T-cell (primary cell): ENCODE results near the gene COL26A1. TPM values are rescaled to one million over a fixed set of nuclear protein-coding genes. Genes with fewer than 3 reads are reported as not detected.

Experiments used
- ATAC-seq, 4 experiments: fragments of 200-7000 bp in 3 of 4; fragments of 150-1000 bp in 1 of 4; cut with Tn5 transposase; replicated peaks in 1 of 4; 1 replicate in 3 of 4; 2 replicates in 1 of 4; pipeline ENCODE4 v1.10.0; 2021; ENCODE audit warnings: moderate library complexity in 3 of 4, mild to moderate bottlenecking in 2 of 4, moderate number of reproducible peaks in 1 of 4
- CTCF ChIA-PET, 2 donors: fragments of 300-600 bp; sonication (Branson Sonifier 250); formaldehyde crosslinking; loops; one replicate each; lab custom pipeline; 2022; ENCODE audit warnings: antibody characterized with exemption in 2 of 2; lab: Charles Lee
- POLR2A ChIA-PET, 2 donors: fragments of 300-600 bp; sonication (Branson Sonifier 250); formaldehyde crosslinking; loops; one replicate each; lab custom pipeline; 2022; ENCODE audit warnings: antibody characterized with exemption in 2 of 2; lab: Charles Lee
- DNase-seq, 35 experiments: peaks; one replicate each; pipeline versions ENCODE4 v3.0.0 to v3.0.0-alpha.2; 2013 to 2023
- H3K27ac ChIP-seq: one replicate; pipeline ENCODE4 v1.5.1; 2013; ENCODE audit warnings: low read length
- H3K27me3 ChIP-seq, 2 experiments: replicated peaks in 1 of 2; 1 replicate in 1 of 2; 2 replicates in 1 of 2; pipeline versions ENCODE4 v1.6.1 to v1.7.0; 2013; ENCODE audit warnings: low read length in 1 of 2, mixed read lengths in 1 of 2; ENCODE audit not compliant: control insufficient read depth in 2 of 2, insufficient read depth in 2 of 2; ENCODE audit errors: extremely low read depth in 1 of 2
- H3K36me3 ChIP-seq, 2 donors: 1 replicate in 1 of 2; 2 replicates in 1 of 2; pipeline versions ENCODE4 v1.6.1 to v1.7.0; 2013; ENCODE audit warnings: low read length in 1 of 2; ENCODE audit not compliant: control insufficient read depth in 2 of 2, insufficient read depth in 1 of 2; ENCODE audit errors: extremely low read depth in 1 of 2
- H3K4me1 ChIP-seq, 2 experiments: 1 replicate in 1 of 2; 2 replicates in 1 of 2; pipeline versions ENCODE4 v1.6.1 to v1.7.0; 2013; ENCODE audit warnings: low read length in 2 of 2, mixed read lengths in 1 of 2; ENCODE audit not compliant: insufficient read depth in 2 of 2, control insufficient read depth in 1 of 2; ENCODE audit errors: extremely low read depth in 1 of 2
- H3K4me3 ChIP-seq, 2 donors: 1 replicate in 1 of 2; 2 replicates in 1 of 2; pipeline versions ENCODE4 v1.5.1 to v1.7.0; 2013; ENCODE audit warnings: mild to moderate bottlenecking in 2 of 2, low read length in 1 of 2, moderate library complexity in 1 of 2; ENCODE audit not compliant: control insufficient read depth in 1 of 2; ENCODE audit errors: extremely low read depth in 1 of 2
- H3K9me3 ChIP-seq: 2 replicates; pipeline ENCODE4 v1.7.0; 2013
- H3K27ac Mint-ChIP-seq, 2 donors: one replicate each; pipeline ENCODE4 v1.8.0; 2020 to 2021; ENCODE audit warnings: mild to moderate bottlenecking in 2 of 2, mixed read lengths in 2 of 2
- H3K27me3 Mint-ChIP-seq, 2 donors: one replicate each; pipeline ENCODE4 v1.8.0; 2021 to 2022; ENCODE audit warnings: mixed read lengths in 2 of 2
- H3K36me3 Mint-ChIP-seq: one replicate; pipeline ENCODE4 v1.8.0; 2021; ENCODE audit warnings: mixed read lengths
- H3K4me1 Mint-ChIP-seq, 3 donors: one replicate each; pipeline ENCODE4 v1.8.0; 2020 to 2022; ENCODE audit warnings: mixed read lengths in 3 of 3, mild to moderate bottlenecking in 1 of 3
- H3K4me3 Mint-ChIP-seq, 3 donors: one replicate each; pipeline ENCODE4 v1.8.0; 2020 to 2022; ENCODE audit warnings: mild to moderate bottlenecking in 3 of 3, mixed read lengths in 3 of 3, moderate library complexity in 3 of 3
- H3K9me3 Mint-ChIP-seq, 3 donors: one replicate each; pipeline ENCODE4 v1.8.0; 2020 to 2022; ENCODE audit warnings: mixed read lengths in 3 of 3
- WGBS: methylation state at CpG from one replicate; pipeline ENCODE4 v1.1.5; 2013; ENCODE audit warnings: missing lambda C conversion rate; ENCODE audit not compliant: insufficient coverage; 5-methylcytosine and 5-hydroxymethylcytosine counted together
- total RNA-seq, 35 experiments: library from RNA in 6 of 35; stranded (reverse) in 6 of 35; fragments of 120-200 nt in 1 of 35; gene quantifications; one replicate each; pipeline versions ENCODE4 v1.2.1 to v1.2.4 and lab custom pipeline; 2013 to 2026

Gene COL26A1
- total RNA-seq, 5 donors from 2014 or later (not counting 1 experiment from before 2014, with no cell fraction given), result 0.09 TPM; not detected in 4

DNA sequence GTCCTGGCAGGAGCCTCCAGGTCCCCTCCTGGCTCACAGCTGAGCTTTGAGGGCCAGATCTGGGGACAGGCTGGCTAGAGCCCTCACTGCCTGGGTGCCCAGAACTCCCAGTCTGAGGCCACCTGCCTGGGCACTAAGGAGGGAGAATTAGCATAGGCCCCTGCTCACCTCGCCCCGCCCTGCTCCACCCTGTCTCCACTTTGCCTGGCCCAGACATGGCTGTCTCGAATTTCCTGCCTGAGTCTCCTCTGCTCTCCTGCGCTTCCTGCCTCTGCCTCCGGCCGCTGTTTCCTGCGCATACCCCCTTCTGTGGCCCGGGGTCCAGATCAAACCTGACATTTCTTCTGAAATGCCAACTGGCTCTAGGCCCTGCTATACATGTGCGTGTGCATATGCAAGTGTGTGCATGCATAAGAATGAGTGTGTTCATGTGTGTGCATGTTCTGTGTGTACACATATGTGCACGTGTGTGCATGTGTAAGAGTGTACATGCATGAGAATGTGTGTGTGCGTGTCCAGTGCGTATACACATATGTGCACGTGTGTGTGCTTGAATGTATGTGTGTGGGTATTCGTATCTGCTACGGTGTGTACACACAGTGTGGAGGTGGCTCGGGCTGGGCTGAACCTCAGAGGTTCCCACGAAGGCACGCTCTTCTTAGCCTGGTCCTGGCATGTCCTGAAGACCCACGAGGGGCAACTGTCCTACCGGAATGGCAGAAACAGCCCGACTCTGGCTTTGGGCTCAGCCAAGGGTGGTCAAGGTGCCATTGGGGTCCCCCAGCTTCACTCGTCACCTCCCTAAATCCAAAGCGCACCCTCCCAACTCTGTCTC is 201.5 kb downstream of the COL26A1 start:
- H3K4me1 Mint-ChIP-seq, result peaks cover 0 to 4% (median 2%) of the 10 kb centered on the region in 3 donors
- no peak overlapping the region for H3K4me3 Mint-ChIP-seq
- no peak overlapping the region for H3K4me3 ChIP-seq
- no peaks in the 10 kb centered on the region for H3K36me3 Mint-ChIP-seq
- DNase-seq, result no peak
- H3K27ac ChIP-seq, result no peak overlapping the region
- no peak for ATAC-seq
- peaks cover 0 to 32% of the 10 kb centered on the region in 2 experiments for H3K27me3 ChIP-seq
- no peak overlapping the region for H3K27ac Mint-ChIP-seq
- no peaks in the 10 kb centered on the region for H3K36me3 ChIP-seq
- WGBS, result 67% methylated on average over 22 of the region's 23 CpGs
- CTCF ChIA-PET, result no interaction called here
- POLR2A ChIA-PET, result no interaction called here
- H3K27me3 Mint-ChIP-seq, result peaks cover 5 to 23% of the 10 kb centered on the region in 2 donors
- H3K9me3 ChIP-seq, result no peaks in the 10 kb centered on the region
- no peaks in the 10 kb centered on the region for H3K9me3 Mint-ChIP-seq
- H3K4me1 ChIP-seq, result no peaks in the 10 kb centered on the region

DNA sequence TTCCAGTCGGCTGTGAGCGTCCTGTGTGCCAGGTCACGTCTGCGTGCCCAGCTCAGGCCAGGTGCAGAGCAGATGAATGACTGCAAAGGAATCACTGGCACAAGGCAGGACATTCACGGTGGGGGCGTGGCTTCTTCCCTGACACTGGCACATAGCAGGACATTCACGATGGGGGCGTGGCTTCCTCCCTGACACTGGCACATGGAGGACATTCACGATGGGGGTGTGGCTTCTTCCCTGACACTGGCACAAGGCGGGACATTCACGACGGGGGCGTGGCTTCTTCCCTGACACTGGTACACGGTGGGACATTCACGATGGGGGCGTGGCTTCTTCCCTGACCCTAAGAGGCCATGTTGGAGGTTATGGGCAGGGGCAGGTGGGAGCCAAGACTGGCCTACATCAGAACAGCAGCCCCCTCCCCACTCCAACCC is 202.1 kb downstream of the COL26A1 start:
- Histone ChIP-seq H3K27ac (no peak overlapping the region), H3K4me1 (no peaks in the 10 kb centered on the region), H3K9me3 (no peaks in the 10 kb centered on the region), H3K4me3 (no peak overlapping the region), H3K36me3 (no peaks in the 10 kb centered on the region), H3K27me3 (peaks cover 0 to 28% of the 10 kb centered on the region in 2 experiments)
- DNase-seq, result no peak
- WGBS, result 66% methylated on average over 9 of the region's 16 CpGs
- H3K9me3 Mint-ChIP-seq, result peaks cover 0 to 4% (median 3%) of the 10 kb centered on the region in 3 donors
- H3K4me3 Mint-ChIP-seq, result no peak overlapping the region
- CTCF ChIA-PET, result no interaction called here
- no peaks in the 10 kb centered on the region for H3K36me3 Mint-ChIP-seq
- H3K4me1 Mint-ChIP-seq, result peaks cover 0 to 4% (median 2%) of the 10 kb centered on the region in 3 donors
- H3K27ac Mint-ChIP-seq, result no peak overlapping the region
- peaks cover 8 to 26% of the 10 kb centered on the region in 2 donors for H3K27me3 Mint-ChIP-seq
- no peak for ATAC-seq
- POLR2A ChIA-PET, result no interaction called here

DNA sequence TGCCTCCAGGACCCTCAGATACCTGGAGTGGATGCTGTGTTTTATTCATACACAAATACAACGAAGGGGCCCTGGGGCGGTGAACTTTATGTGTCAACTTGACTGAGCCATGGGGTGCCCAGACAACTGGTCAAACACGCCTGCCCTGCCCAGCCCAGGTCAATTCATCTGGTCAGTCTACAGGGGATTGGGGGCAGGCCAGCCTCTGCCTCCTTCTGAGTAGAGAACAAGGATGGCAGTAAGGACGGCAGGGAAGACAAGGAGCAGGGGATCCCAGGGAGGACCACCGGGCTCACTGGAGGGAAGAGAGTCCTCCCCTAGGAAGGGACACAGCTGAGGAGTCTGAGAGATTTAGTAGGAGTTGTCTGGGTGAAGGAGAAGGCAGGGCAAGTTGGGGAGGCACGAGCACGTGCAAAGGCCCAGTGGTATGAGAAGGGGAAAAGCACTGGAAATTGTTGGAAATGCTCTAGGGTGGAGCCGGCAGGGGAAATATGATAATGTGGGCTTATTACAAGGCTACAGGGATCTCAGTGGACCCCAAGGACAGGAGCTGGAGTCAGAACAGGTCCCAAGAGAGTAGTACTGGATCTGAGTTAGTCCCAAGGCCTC is 203.0 kb downstream of the COL26A1 start:
- peaks cover 0 to 28% of the 10 kb centered on the region in 2 experiments for H3K27me3 ChIP-seq
- no peaks in the 10 kb centered on the region for H3K36me3 Mint-ChIP-seq
- no peaks in the 10 kb centered on the region for H3K9me3 ChIP-seq
- POLR2A ChIA-PET, result no interaction called here
- H3K4me1 ChIP-seq, result no peaks in the 10 kb centered on the region
- H3K4me1 Mint-ChIP-seq, result peaks cover 0 to 4% (median 2%) of the 10 kb centered on the region in 3 donors
- no peaks in the 10 kb centered on the region for H3K36me3 ChIP-seq
- no peak overlapping the region for H3K27ac Mint-ChIP-seq
- CTCF ChIA-PET, result no interaction called here
- H3K4me3 ChIP-seq, result no peak overlapping the region
- peaks cover 0 to 5% (median 4%) of the 10 kb centered on the region in 3 donors for H3K9me3 Mint-ChIP-seq
- H3K27ac ChIP-seq, result no peak overlapping the region
- ATAC-seq (no peak), DNase-seq (no peak)
- no peak overlapping the region for H3K4me3 Mint-ChIP-seq
- H3K27me3 Mint-ChIP-seq, result peaks cover 9 to 19% of the 10 kb centered on the region in 2 donors
- WGBS, result 75% methylated on average over 7 of the region's 8 CpGs

DNA sequence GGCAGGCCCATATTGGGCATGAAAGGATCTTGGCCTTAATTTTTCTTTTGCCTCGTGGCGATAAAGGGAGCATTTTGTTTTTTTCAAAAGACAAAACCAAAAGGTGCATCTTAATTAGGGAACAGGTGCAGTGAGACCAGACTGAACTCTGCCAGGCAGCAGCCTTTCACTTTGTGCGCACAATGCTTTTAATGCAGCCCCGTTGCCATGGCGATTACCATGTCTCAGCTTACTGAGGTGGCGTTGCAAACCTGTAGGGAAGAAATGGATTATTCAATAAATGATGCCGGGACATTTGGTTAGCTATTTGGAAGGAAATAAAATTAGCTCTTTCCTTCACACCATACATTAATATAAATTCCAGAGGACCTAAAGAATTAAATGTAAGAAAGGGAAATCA is 204.6 kb downstream of the COL26A1 start:
- Mint-ChIP-seq H3K9me3 (peaks cover 0 to 7% (median 5%) of the 10 kb centered on the region in 3 donors), H3K36me3 (no peaks in the 10 kb centered on the region), H3K27ac (no peak overlapping the region), H3K4me3 (no peak overlapping the region), H3K27me3 (peaks cover 9 to 15% of the 10 kb centered on the region in 2 donors), H3K4me1 (peaks cover 0 to 4% (median 2%) of the 10 kb centered on the region in 3 donors)
- Histone ChIP-seq H3K27me3 (peaks cover 0 to 25% of the 10 kb centered on the region in 2 experiments), H3K27ac (no peak overlapping the region), H3K9me3 (peaks cover 2% of the 10 kb centered on the region), H3K4me1 (no peaks in the 10 kb centered on the region), H3K36me3 (no peaks in the 10 kb centered on the region), H3K4me3 (no peak overlapping the region)
- ChIA-PET POLR2A (no interaction called here), CTCF (no interaction called here)
- ATAC-seq (no peak), DNase-seq (no peak)
- WGBS, result 65% methylated on average over 3 of the region's 7 CpGs

DNA sequence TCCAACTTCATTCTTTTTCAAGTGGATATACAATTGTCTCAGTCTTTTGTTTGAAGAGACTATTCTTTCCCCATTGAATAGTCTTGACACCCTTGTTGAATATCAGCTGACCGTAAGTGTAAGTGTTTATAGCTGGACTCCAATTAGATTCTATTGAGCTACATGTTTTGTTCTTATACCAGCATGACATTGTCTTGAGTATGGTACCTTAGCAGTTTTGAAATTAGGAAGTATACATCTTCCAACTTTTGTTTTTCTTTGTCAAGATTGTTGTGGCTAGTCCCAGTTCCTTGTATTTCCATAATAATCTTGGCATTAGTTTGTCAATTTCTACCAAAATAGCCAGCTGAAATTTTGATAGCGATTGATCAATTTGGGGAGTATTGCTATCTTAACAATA is 209.5 kb downstream of the COL26A1 start:
- H3K27me3 ChIP-seq, result no peaks in the 10 kb centered on the region
- no CpG with 5 or more reads among the region's 2 CpGs for WGBS
- Mint-ChIP-seq H3K27ac (no peak overlapping the region), H3K27me3 (peaks cover 14% of the 10 kb centered on the region in 2 donors), H3K9me3 (peaks cover 0 to 15% (median 10%) of the 10 kb centered on the region in 3 donors), H3K4me3 (no peak overlapping the region), H3K4me1 (no peaks in the 10 kb centered on the region), H3K36me3 (no peaks in the 10 kb centered on the region)
- no peak overlapping the region for H3K4me3 ChIP-seq
- no peak overlapping the region for H3K27ac ChIP-seq
- no peaks in the 10 kb centered on the region for H3K36me3 ChIP-seq
- no peaks in the 10 kb centered on the region for H3K4me1 ChIP-seq
- ChIA-PET CTCF (interaction anchor here in 1 of 2 donors (0.7 kb wide), 1 partner anchor 713 kb away, joined by 4 read pairs; no protein-coding TSS in a partner anchor), POLR2A (no interaction called here)
- ATAC-seq (no peak), DNase-seq (no peak)
- peaks cover 2% of the 10 kb centered on the region for H3K9me3 ChIP-seq

DNA sequence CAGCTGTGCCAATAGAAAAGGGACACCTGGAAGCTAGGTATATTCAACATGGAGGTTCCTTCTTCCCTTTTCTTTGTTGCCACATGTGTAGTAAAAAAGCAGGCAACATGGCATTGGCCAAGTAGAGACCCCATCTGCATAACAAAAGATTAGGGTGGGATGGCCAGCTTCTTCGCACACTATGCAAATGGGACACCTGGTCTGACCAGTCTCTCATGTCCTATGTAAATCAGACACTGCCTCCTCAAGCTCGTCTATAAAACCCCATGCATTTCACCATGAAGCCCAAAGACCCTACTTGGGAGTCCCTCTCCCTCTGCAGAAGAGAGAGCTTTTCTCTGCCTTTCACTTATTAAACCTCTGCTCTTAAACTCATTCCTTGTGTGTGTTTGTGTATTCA is 212.5 kb downstream of the COL26A1 start:
- Histone ChIP-seq H3K36me3 (no peaks in the 10 kb centered on the region), H3K9me3 (peaks cover 2% of the 10 kb centered on the region), H3K27ac (no peak overlapping the region), H3K4me1 (no peaks in the 10 kb centered on the region), H3K27me3 (peaks cover 0 to 3% of the 10 kb centered on the region in 2 experiments), H3K4me3 (no peak overlapping the region)
- Mint-ChIP-seq H3K4me3 (no peak overlapping the region), H3K4me1 (no peaks in the 10 kb centered on the region), H3K9me3 (peaks cover 0 to 11% (median 5%) of the 10 kb centered on the region in 3 donors), H3K27ac (no peak overlapping the region), H3K27me3 (peaks cover 11 to 17% of the 10 kb centered on the region in 2 donors), H3K36me3 (no peaks in the 10 kb centered on the region)
- ChIA-PET POLR2A (no interaction called here), CTCF (interaction anchor here in 1 of 2 donors (0.5 kb wide), 1 partner anchor 119 kb away, joined by 3 read pairs; no protein-coding TSS in a partner anchor)
- WGBS, result 60% methylated on average over 2 of the region's 2 CpGs
- ATAC-seq, result no peak
- DNase-seq, result no peak
